PC-3 (cell line): ENCODE data around the gene PCDHGA4. TPM values are rescaled to one million over a fixed set of nuclear protein-coding genes. Genes with fewer than 3 reads are reported as not detected.

Experiments used
- ATAC-seq: fragments of 200-7000 bp; cut with Tn5 transposase; 2 replicates; pipeline ENCODE4 v1.9.1; 2020; ENCODE audit warnings: mild to moderate bottlenecking, moderate library complexity
- BruUV-seq: library from RNA; stranded (reverse); fragments of 400-500 nt; replicated peaks from 2 replicates; lab custom pipeline; 2021; lab: Mats Ljungman, UMichigan
- CTCF ChIA-PET: fragments of 300-600 bp; sonication (Branson Sonifier 250); formaldehyde crosslinking; loops from one replicate; lab custom pipeline; 2022; ENCODE audit warnings: antibody characterized with exemption; lab: Charles Lee
- POLR2A ChIA-PET: fragments of 300-600 bp; sonication (Branson Sonifier 250); formaldehyde crosslinking; loops from one replicate; lab custom pipeline; 2022; ENCODE audit warnings: antibody characterized with exemption; ENCODE audit not compliant: unreplicated experiment; lab: Charles Lee
- DNase-seq: peaks from one replicate; pipeline ENCODE4 v3.0.0-alpha.2; 2015
- H2AFZ ChIP-seq: fragments of 300-600 bp; sonication (generic); 2 replicates; pipeline ENCODE4 v1.6.0; 2016; ENCODE audit warnings: antibody characterized with exemption, low read length
- H3F3A ChIP-seq: fragments of 300-600 bp; sonication (generic); one replicate; pipeline ENCODE4 v1.6.0; 2017; ENCODE audit warnings: antibody characterized with exemption, low read length, control low read depth, mild to moderate bottlenecking; ENCODE audit not compliant: unreplicated experiment
- H3K27ac ChIP-seq: fragments of 300-600 bp; sonication (generic); 2 replicates; pipeline ENCODE4 v1.5.1; 2016; ENCODE audit warnings: mild to moderate bottlenecking, low read length
- H3K27me3 ChIP-seq: fragments of 300-600 bp; sonication (generic); 2 replicates; pipeline ENCODE4 v1.6.1; 2016; ENCODE audit warnings: low read length, mixed read lengths
- H3K36me3 ChIP-seq: fragments of 300-600 bp; sonication (generic); 2 replicates; pipeline ENCODE4 v1.6.1; 2016; ENCODE audit warnings: low read depth, mixed run types, low read length, mixed read lengths
- H3K4me1 ChIP-seq: fragments of 300-600 bp; sonication (generic); 2 replicates; pipeline ENCODE4 v1.5.1; 2016; ENCODE audit warnings: low read length; ENCODE audit not compliant: insufficient read depth
- H3K4me2 ChIP-seq: fragments of 300-600 bp; sonication (generic); 2 replicates; pipeline ENCODE4 v1.6.0; 2016; ENCODE audit warnings: low read length
- H3K4me3 ChIP-seq: fragments of 300-600 bp; sonication (generic); 2 replicates; pipeline ENCODE4 v1.5.1; 2016; ENCODE audit warnings: mild to moderate bottlenecking, low read length, mixed read lengths
- H3K79me2 ChIP-seq: fragments of 300-600 bp; sonication (generic); 2 replicates; pipeline ENCODE4 v1.6.1; 2017; ENCODE audit warnings: low read length, mixed read lengths
- H3K9ac ChIP-seq: fragments of 300-600 bp; sonication (generic); 2 replicates; pipeline ENCODE4 v1.6.0; 2016; ENCODE audit warnings: mild to moderate bottlenecking, low read length
- H3K9me2 ChIP-seq: fragments of 300-600 bp; sonication (generic); replicated peaks from 2 replicates; pipeline ENCODE4 v1.6.1; 2016; ENCODE audit warnings: mixed run types, low read length, mixed read lengths
- H3K9me3 ChIP-seq: fragments of 300-600 bp; sonication (generic); 2 replicates; pipeline ENCODE4 v1.6.1; 2016; ENCODE audit warnings: low read length, mixed read lengths
- H4K20me1 ChIP-seq: fragments of 300-600 bp; sonication (generic); 2 replicates; pipeline ENCODE4 v1.6.1; 2016; ENCODE audit warnings: low read length, mixed read lengths
- EZH2 ChIP-seq: fragments of 300-600 bp; sonication (generic); IDR thresholded peaks from one replicate; pipeline ENCODE4 v1.6.1; 2017; ENCODE audit warnings: antibody characterized with exemption, mild to moderate bottlenecking, low read length; ENCODE audit not compliant: unreplicated experiment
- EZH2phosphoT487 ChIP-seq: fragments of 300-600 bp; sonication (generic); IDR thresholded peaks from 2 replicates; pipeline ENCODE4 v1.6.1; 2018; ENCODE audit warnings: mild to moderate bottlenecking, antibody characterized with exemption, low read length, borderline replicate concordance
- intact Hi-C: fragments of 100-400 bp; cut with micrococcal nuclease; formaldehyde crosslinking; loops from 2 replicates; pipeline ENCODE4 v1.9.0; 2023
- total RNA-seq: library from RNA; depleted of rRNA; stranded (reverse); fragments of >200 nt; gene quantifications from 2 replicates; pipeline ENCODE4 v1.2.3, GENCODE V29; 2014
- TF ChIP-seq, protein P1 (sequence below): fragments of 300-600 bp; sonication (generic); conservative IDR thresholded peaks from 2 replicates; pipeline ENCODE4 v1.5.1; 2017; ENCODE audit warnings: antibody characterized with exemption, low read depth, mild to moderate bottlenecking, low read length

Gene PCDHGA4
- total RNA-seq, 1 experiment from 2014 or later = 0.04 TPM

- intact Hi-C loops = no loop called here
- no peaks in the 10 kb centered on the region for H3K36me3 ChIP-seq
- BruUV-seq = no TSS peak
- H3K4me1 ChIP-seq = no peaks in the 10 kb centered on the region
- DNase-seq (no peak), ATAC-seq (no peak)
- no peaks in the 10 kb centered on the region for H3K27me3 ChIP-seq
- H3K9me2 ChIP-seq = no peaks in the 10 kb centered on the region
- H3K9ac ChIP-seq = no peak overlapping the region
- CTCF ChIA-PET = no interaction called here
- POLR2A ChIA-PET = no interaction called here
- H3F3A ChIP-seq = no peaks in the 10 kb centered on the region
- H4K20me1 ChIP-seq = no peaks in the 10 kb centered on the region
- TF ChIP-seq, protein P1, sequence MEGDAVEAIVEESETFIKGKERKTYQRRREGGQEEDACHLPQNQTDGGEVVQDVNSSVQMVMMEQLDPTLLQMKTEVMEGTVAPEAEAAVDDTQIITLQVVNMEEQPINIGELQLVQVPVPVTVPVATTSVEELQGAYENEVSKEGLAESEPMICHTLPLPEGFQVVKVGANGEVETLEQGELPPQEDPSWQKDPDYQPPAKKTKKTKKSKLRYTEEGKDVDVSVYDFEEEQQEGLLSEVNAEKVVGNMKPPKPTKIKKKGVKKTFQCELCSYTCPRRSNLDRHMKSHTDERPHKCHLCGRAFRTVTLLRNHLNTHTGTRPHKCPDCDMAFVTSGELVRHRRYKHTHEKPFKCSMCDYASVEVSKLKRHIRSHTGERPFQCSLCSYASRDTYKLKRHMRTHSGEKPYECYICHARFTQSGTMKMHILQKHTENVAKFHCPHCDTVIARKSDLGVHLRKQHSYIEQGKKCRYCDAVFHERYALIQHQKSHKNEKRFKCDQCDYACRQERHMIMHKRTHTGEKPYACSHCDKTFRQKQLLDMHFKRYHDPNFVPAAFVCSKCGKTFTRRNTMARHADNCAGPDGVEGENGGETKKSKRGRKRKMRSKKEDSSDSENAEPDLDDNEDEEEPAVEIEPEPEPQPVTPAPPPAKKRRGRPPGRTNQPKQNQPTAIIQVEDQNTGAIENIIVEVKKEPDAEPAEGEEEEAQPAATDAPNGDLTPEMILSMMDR = no peak
- TF ChIP-seq EZH2phosphoT487 (no peak), EZH2 (no peak)
- no peak overlapping the region for H3K4me3 ChIP-seq
- H3K79me2 ChIP-seq = no peaks in the 10 kb centered on the region
- no peak overlapping the region for H2AFZ ChIP-seq
- H3K9me3 ChIP-seq = no peaks in the 10 kb centered on the region
- H3K27ac ChIP-seq = no peak overlapping the region
- no peak overlapping the region for H3K4me2 ChIP-seq
These were observed 12.0 kb upstream of the PCDHGA4 start for GRCh38 chr5:141342773-141343172.

DNA sequence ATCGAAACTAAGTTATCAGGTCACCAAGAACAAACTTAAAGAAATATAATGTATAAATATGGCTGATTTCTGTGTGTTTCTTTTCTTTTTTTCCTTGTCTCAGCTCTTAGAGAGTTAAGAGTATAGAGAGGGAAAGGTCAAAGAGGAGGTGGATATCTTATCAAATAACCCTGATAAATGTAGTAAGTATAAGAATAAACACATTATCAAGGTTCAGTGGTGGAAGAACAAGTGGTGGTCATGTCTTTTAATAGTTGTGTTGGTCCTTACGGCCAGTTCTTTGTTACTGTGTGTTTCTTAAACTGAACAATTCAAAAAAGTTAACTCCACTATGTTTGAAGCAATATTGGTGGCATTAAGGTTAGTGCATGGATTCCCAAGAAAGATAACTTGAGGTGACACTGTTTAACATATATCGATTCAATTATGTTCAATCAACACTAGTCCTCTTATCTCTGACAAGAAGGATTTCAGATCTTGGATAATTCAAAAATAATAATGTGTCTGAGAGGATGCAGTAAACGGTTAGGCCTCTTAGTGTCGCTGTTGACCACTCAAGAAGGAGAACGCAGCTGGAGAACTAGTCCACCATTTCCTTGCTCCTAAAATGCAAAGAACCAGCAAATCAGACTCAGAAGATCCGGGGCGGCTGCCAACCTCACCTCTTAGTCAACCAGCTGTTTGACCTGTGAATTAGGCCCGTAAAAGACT lies 11.4 kb upstream of the PCDHGA4 start, which contains the start of gene PCDHGA3:
PCDHGA3 (plus strand) TSS at position 588 of the 711 bp plus-strand sequence. CDS start 205 bp downstream, outside the sequence.
- ChIA-PET CTCF (no interaction called here), POLR2A (no interaction called here)
- H3K4me3 ChIP-seq = no peak within 1 kb of the TSS
- no peaks in the 10 kb centered on the region for H3K4me1 ChIP-seq
- no peaks in the 10 kb centered on the region for H3K79me2 ChIP-seq
- H3F3A ChIP-seq = no peaks in the 10 kb centered on the region
- no peak within 1 kb of the TSS for H3K4me2 ChIP-seq
- no peak within 1 kb of the TSS for H2AFZ ChIP-seq
- no peak for TF ChIP-seq EZH2
- no peak for TF ChIP-seq EZH2phosphoT487
- TF ChIP-seq, protein P1 = no peak; the same call in 1 of the 2 replicates
- no peaks in the 10 kb centered on the region for H3K9me2 ChIP-seq
- intact Hi-C loops = no loop called here
- no peak for DNase-seq
- no peak within 1 kb of the TSS for H3K27ac ChIP-seq
- no peaks in the 10 kb centered on the region for H3K36me3 ChIP-seq
- no peaks in the 10 kb centered on the region for H4K20me1 ChIP-seq
- H3K9me3 ChIP-seq = no peaks in the 10 kb centered on the region
- no TSS peak for BruUV-seq
- no peaks in the 10 kb centered on the region for H3K27me3 ChIP-seq
- no peak for ATAC-seq
- H3K9ac ChIP-seq = no peak within 1 kb of the TSS

- Histone ChIP-seq H3K36me3 (no peaks in the 10 kb centered on the region), H3K4me1 (no peaks in the 10 kb centered on the region), H4K20me1 (no peaks in the 10 kb centered on the region), H3K9me2 (no peaks in the 10 kb centered on the region), H3K4me2 (no peak overlapping the region), H3K4me3 (no peak overlapping the region), H3K9ac (no peak overlapping the region), H3K27ac (no peak overlapping the region), H3F3A (no peaks in the 10 kb centered on the region), H3K79me2 (no peaks in the 10 kb centered on the region), H2AFZ (no peak overlapping the region), H3K9me3 (no peaks in the 10 kb centered on the region), H3K27me3 (no peaks in the 10 kb centered on the region)
- ChIA-PET POLR2A (no interaction called here), CTCF (no interaction called here)
- TF ChIP-seq, protein P1 = no peak
- no peak for TF ChIP-seq EZH2
- no peak for TF ChIP-seq EZH2phosphoT487
- intact Hi-C loops = no loop called here
- ATAC-seq (no peak), DNase-seq (no peak)
- BruUV-seq = no TSS peak
These were observed 10.8 kb upstream of the PCDHGA4 start for GRCh38 chr5:141343953-141344463.
